GM13976 (cell line): Measurements from ENCODE around the gene NPAS3.

Experiments
- DNase-seq: peaks from one replicate; pipeline ENCODE4 v3.0.0; 2012; ENCODE audit warnings: low spot score
- CTCF ChIP-seq: IDR thresholded peaks from 2 replicates; pipeline ENCODE4 v1.5.1; 2012; ENCODE audit warnings: borderline replicate concordance, mild to moderate bottlenecking; ENCODE audit not compliant: insufficient read depth; ENCODE audit errors: extremely low read depth, missing control alignments, control extremely low read depth
- in situ Hi-C: fragments of 300-500 bp; cut with MboI; formaldehyde crosslinking; loops from one replicate; pipeline ENCODE4 v1.12.0; 2022; ENCODE audit warnings: low sequenced_read_pairs, mixed read lengths, inconsistent platforms; ENCODE audit not compliant: unreplicated experiment

Gene NPAS3

DNA sequence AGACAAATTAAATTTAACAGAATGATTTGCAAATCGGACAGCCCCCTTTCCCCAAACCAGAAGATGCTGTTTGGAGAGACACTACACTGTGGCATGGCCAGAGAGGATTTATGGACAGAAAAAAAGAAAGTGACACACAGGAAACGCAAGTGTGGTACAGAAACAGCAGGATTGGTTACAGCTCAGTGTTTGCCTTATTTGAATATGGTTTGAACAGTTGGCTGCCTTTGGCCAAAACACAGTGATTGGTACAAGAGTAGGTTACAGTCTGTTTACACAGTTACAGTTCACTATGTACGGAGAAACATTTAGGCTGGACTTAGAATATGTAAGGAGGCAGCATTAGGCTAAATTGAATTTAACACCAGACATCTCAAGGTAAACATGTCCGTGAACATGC lies 335.3 kb downstream of the NPAS3 start:
- TF ChIP-seq CTCF: no peak
- DNase-seq: no peak
- in situ Hi-C loops: no loop called here

- in situ Hi-C loops: no loop called here
- no peak for TF ChIP-seq CTCF
- DNase-seq: no peak
These were observed 337.2 kb downstream of the NPAS3 start for GRCh38 chr14:33275879-33276278.

DNA sequence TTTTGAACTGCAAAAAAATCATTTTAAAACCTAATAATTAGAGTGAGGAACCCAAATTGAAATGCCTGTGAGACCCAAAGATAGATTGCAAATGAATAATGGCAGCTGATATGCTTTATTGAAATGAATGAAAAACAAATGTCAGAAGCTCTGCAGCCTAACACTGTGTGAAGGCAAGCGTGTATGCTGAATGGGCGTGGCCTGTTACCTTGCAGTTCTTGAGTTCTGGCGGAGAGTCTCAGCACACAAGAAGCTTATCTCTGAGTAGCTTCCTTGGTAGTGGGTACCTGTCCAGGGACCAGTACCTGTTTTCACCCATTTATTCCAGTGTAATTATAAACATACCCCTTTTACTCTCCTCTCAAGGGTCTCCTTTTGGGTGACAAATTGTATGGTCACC lies 341.2 kb downstream of the NPAS3 start:
- in situ Hi-C loops: no loop called here
- DNase-seq: no peak
- no peak for TF ChIP-seq CTCF

DNA sequence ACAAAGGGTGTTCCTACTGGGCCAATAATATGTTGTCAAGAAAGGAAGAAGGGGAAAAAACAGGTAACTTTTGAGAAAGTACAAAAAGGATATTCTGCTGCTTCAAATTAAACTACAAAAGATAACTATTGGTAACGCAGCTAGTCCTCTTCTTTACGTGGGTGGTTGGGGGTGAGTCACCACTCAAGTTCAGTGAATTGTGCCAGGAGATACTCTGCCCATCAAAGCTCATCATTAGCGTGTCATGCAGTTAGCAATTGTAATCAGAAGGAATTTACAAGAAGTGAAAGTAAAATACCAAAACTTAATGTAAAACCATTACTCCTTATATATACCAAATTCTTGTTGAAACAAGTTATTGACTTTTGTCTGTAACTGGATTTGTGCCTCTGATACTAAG lies 342.0 kb downstream of the NPAS3 start:
- no peak for DNase-seq
- TF ChIP-seq CTCF: no peak
- in situ Hi-C loops: no loop called here

GRCh38 chr14:33282331-33283230 lies 343.9 kb downstream of the NPAS3 start:
- TF ChIP-seq CTCF: no peak
- in situ Hi-C loops: no loop called here
- no peak for DNase-seq

DNA sequence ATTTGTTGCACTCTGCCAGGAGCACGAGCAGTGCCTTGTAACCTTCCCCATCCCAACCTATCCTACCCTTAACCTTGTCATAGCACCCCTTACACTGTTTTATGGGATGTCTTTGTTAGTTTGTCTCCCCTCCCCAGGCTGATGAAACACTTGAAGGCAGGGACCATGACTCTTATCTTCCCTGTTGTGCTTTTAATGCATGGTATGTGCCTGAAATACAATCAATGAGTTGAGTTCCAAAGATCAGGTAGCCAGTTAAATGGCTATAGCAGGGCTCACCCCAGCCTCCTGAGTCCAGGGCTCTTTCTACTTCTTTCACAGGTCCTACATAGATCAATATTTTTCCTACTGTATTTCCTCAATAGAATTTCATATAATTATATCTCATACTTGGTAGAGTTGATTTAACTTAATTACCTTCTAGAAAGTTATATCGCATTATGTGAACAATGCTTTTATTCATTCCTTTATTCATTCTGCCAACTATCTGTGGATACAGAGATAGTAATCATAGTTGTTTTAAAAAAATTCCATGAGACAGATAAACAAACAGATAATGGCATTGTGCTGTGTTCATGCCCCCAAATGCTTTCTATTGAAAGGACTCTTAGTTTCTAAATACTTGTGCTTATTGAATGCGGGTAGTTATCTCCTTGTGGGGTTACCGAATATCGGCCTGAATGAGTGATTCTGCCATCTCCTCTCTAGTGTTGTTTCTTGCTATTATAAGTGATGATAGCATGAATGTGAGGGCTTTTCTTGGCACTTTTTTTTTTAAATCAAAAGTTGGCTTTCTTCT lies 347.4 kb downstream of the NPAS3 start:
- no peak for DNase-seq
- no peak for TF ChIP-seq CTCF
- in situ Hi-C loops: no loop called here
